ENCODE results near the gene SYNRG. TPM values are rescaled to one million over a fixed set of nuclear protein-coding genes. Genes with fewer than 3 reads are reported as not detected.
A peak's percentile ranks its signal among the peaks of the same experiment; 100 is the strongest.
"Not testable (repeated sequence)": the region's sequence is repeated elsewhere in the genome, so short reads cannot be mapped to it uniquely, and the experiment has no call there.

SYNRG gene
- total RNA-seq, 2 experiments from 2014 or later = 106 to 111 TPM

GRCh38 chr17:37520174-37520573 is 89.0 kb downstream of the SYNRG start:
- DNase-seq = no peak
- ChIA-PET CTCF (interaction anchor here (1.2 to 1.4 kb wide), 2 partner anchors 9 to 10 kb away, joined by 3 read pairs; no protein-coding TSS in a partner anchor), POLR2A (no interaction called here)
- peaks cover 27% of the 10 kb centered on the region for H3K4me1 Mint-ChIP-seq
- peaks cover 54% of the 10 kb centered on the region for H3K36me3 Mint-ChIP-seq (ENCODE audit: low read depth)
- H3K4me3 Mint-ChIP-seq = no peak overlapping the region
- no peak overlapping the region for H3K27ac Mint-ChIP-seq
- H3K9me3 Mint-ChIP-seq = no peaks in the 10 kb centered on the region
- H3K27me3 Mint-ChIP-seq = no peaks in the 10 kb centered on the region

DNA sequence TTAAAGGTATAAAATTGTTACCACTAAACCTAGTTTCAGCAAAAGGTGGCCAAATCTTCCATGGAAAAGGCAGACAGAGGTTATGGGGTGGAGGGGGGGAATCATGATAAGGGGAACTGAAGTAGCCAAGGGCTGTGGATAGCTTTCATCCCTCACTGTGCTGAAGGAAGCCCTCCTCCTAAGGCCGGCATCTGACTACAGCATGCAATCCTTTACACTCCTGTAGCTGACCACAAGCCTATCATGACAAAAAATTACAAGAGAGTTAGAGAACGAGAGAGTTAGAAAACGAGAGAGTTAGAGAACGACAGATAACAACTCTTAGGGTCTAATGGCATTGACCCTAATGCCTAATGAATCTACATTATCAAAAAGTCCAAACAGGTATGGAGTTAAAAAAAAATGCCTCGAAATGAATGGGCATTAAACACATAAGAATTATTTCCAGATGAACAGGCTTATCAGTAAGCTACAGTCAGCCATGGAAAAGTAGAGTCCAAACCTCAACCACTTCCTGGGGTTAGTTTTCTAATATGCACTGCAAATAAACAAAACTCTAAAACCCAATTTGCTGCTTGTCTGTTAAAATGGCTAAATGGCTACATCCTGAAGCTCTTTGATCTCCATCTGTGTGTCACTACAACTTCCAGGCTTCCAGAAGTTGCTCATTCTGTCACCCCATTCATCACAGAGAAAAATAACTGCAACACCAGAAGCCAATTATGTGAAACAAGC is 89.8 kb downstream of the SYNRG start:
- no peak overlapping the region for H3K27ac Mint-ChIP-seq
- no peaks in the 10 kb centered on the region for H3K27me3 Mint-ChIP-seq
- H3K36me3 Mint-ChIP-seq (ENCODE audit: low read depth) = peaks cover 50% of the 10 kb centered on the region
- H3K9me3 Mint-ChIP-seq = no peaks in the 10 kb centered on the region
- no peak overlapping the region for H3K4me3 Mint-ChIP-seq
- H3K4me1 Mint-ChIP-seq = peaks cover 23% of the 10 kb centered on the region
- DNase-seq = no peak
- CTCF ChIA-PET = interaction anchor here (0.6 to 1.4 kb wide), 3 partner anchors 9 to 11 kb away, joined by 3 read pairs; no protein-coding TSS in a partner anchor
- POLR2A ChIA-PET = no interaction called here

DNA sequence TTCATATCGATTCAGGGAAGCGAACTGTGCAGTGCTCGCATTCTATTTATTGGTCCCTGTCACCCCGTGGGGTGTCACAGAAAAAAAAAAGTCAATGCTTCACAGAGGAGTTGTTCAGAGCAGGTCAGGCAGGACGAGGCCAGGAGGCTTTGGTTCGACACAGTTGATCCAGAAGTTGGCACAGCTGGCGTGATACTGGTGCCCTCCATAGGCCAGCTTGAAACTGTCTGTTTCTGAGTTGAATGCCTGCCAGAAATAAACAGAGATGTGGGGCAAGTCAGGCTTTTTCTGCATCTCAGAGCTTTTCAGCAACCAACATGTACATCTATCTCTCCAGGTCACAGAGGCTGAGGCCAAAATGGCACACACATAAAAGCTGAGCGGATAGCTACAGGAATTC is 90.4 kb downstream of the SYNRG start:
- Mint-ChIP-seq H3K9me3 (no peaks in the 10 kb centered on the region), H3K4me3 (no peak overlapping the region), H3K27ac (no peak overlapping the region), H3K4me1 (peaks cover 20% of the 10 kb centered on the region), H3K27me3 (no peaks in the 10 kb centered on the region), H3K36me3 (ENCODE audit: low read depth) (peaks cover 47% of the 10 kb centered on the region)
- no peak for DNase-seq
- CTCF ChIA-PET = no interaction called here
- POLR2A ChIA-PET = no interaction called here

DNA sequence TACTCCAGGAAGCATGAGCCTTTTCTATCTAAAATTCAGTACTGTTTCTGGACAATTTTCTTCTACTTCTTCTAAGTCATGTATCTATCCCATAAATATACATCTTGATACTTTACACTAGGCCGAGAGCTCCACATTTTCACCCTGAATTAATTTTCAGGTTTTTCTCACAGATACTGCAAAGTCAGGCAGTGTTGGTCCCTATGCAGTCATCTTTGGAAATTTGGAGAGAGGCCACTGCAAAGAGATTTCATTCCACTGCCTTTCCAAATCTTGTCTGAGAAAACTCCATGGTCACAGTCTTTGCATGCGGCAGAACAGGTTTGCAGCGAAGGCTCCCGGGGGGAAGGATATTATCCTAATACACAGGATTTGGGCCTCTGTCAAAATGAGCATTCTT is 91.3 kb downstream of the SYNRG start:
- Mint-ChIP-seq H3K27ac (peak overlapping the region; percentile 33), H3K9me3 (no peaks in the 10 kb centered on the region), H3K4me1 (peaks cover 15% of the 10 kb centered on the region), H3K27me3 (no peaks in the 10 kb centered on the region), H3K36me3 (ENCODE audit: low read depth) (peaks cover 47% of the 10 kb centered on the region), H3K4me3 (no peak overlapping the region)
- CTCF ChIA-PET = no interaction called here
- no peak for DNase-seq
- POLR2A ChIA-PET = interaction anchor here (0.6 kb wide), 1 partner anchor 12 kb away, joined by 3 read pairs; no protein-coding TSS in a partner anchor

- Mint-ChIP-seq H3K27me3 (no peaks in the 10 kb centered on the region), H3K9me3 (no peaks in the 10 kb centered on the region), H3K27ac (no peak overlapping the region), H3K4me3 (no peak overlapping the region), H3K36me3 (ENCODE audit: low read depth) (peaks cover 42% of the 10 kb centered on the region), H3K4me1 (peaks cover 16% of the 10 kb centered on the region)
- ChIA-PET CTCF (interaction anchor here (0.6 kb wide), 2 partner anchors 39 to 261 kb away, joined by 4 to 5 read pairs; no protein-coding TSS in a partner anchor), POLR2A (interaction anchor here (0.6 kb wide), 1 partner anchor 10 kb away, joined by 4 read pairs; no protein-coding TSS in a partner anchor)
- DNase-seq = no peak
Observed at GRCh38 chr17:37516127-37516571, 93.1 kb downstream of the SYNRG start.

DNA sequence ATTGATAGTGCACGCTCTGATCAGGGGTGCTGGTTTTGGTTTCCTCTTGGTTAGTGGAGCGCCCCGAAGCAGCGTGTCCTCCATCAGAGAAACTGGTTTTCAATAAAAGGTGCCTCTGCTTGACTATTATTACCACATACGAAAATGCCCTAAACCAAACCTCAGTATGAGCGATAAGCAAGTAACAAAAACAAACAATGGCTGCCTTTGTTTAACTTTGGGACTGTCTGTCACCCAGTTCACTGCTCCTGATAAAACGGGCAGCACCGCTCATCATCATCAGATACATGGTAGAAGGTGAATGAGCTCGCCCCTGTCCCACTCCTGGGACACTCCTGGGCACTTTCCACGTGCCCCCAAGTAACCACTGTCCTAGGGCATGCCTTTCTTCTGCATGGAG is 95.5 kb downstream of the SYNRG start:
- Mint-ChIP-seq H3K27ac (no peak overlapping the region), H3K4me1 (peaks cover 7% of the 10 kb centered on the region), H3K9me3 (no peaks in the 10 kb centered on the region), H3K4me3 (no peak overlapping the region), H3K36me3 (ENCODE audit: low read depth) (peaks cover 24% of the 10 kb centered on the region), H3K27me3 (no peaks in the 10 kb centered on the region)
- no peak for DNase-seq
- CTCF ChIA-PET = no interaction called here
- POLR2A ChIA-PET = no interaction called here

DNA sequence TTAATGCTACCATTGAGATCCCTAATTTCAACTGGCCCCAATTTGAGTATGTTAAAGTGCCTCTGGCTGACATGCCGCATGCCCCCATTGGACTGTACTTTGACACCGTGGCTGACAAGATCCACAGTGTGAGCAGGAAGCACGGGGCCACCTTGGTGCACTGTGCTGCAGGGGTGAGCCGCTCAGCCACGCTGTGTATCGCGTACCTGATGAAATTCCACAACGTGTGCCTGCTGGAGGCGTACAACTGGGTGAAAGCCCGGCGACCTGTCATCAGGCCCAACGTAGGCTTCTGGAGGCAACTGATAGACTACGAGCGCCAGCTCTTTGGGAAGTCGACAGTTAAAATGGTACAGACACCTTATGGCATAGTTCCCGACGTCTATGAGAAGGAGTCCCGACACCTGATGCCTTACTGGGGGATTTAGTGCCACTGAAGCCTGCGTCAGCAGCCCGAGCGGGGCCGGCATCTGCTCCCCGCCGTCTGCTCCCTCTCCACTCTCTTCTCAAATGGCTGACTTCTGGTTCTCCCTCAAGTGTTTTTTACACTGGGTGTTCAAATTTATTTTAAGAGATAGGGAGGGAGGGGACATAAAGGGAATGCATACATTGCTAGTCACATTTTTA is 96.7 kb downstream of the SYNRG start:
- Mint-ChIP-seq H3K4me3 (no peak overlapping the region), H3K9me3 (no peaks in the 10 kb centered on the region), H3K27me3 (no peaks in the 10 kb centered on the region), H3K4me1 (peaks cover 7% of the 10 kb centered on the region), H3K36me3 (ENCODE audit: low read depth) (peaks cover 13% of the 10 kb centered on the region), H3K27ac (no peak overlapping the region)
- ChIA-PET CTCF (no interaction called here), POLR2A (no interaction called here)
- no peak for DNase-seq

- CTCF ChIA-PET = interaction anchor here (0.5 kb wide), 1 partner anchor 186 kb away, joined by 5 read pairs; no protein-coding TSS in a partner anchor
- H3K36me3 Mint-ChIP-seq (ENCODE audit: low read depth); DNase-seq; H3K27ac Mint-ChIP-seq; POLR2A ChIA-PET; H3K9me3 Mint-ChIP-seq; H3K4me3 Mint-ChIP-seq; H3K27me3 Mint-ChIP-seq; H3K4me1 Mint-ChIP-seq: not testable (repeated sequence)
Observed at GRCh38 chr17:37511642-37512041, 97.6 kb downstream of the SYNRG start.

- ChIA-PET POLR2A (no interaction called here), CTCF (interaction anchor here (1.3 kb wide), 1 partner anchor 10 kb away, joined by 3 read pairs; no protein-coding TSS in a partner anchor)
- Mint-ChIP-seq H3K9me3 (no peaks in the 10 kb centered on the region), H3K27me3 (no peaks in the 10 kb centered on the region), H3K27ac (no peak overlapping the region), H3K4me1 (peaks cover 13% of the 10 kb centered on the region), H3K36me3 (ENCODE audit: low read depth) (peaks cover 6% of the 10 kb centered on the region), H3K4me3 (no peak overlapping the region)
- no peak for DNase-seq
Observed at GRCh38 chr17:37510056-37510455, 99.2 kb downstream of the SYNRG start.

GRCh38 chr17:37507111-37507510 is 102.1 kb downstream of the SYNRG start:
- no peak overlapping the region for H3K27ac Mint-ChIP-seq
- H3K4me1 Mint-ChIP-seq = peaks cover 11% of the 10 kb centered on the region
- no peak overlapping the region for H3K4me3 Mint-ChIP-seq
- DNase-seq = no peak
- peaks cover 3% of the 10 kb centered on the region for H3K36me3 Mint-ChIP-seq (ENCODE audit: low read depth)
- H3K27me3 Mint-ChIP-seq = no peaks in the 10 kb centered on the region
- ChIA-PET CTCF (no interaction called here), POLR2A (interaction anchor here (0.6 kb wide), 1 partner anchor 9 kb away, joined by 4 read pairs; no protein-coding TSS in a partner anchor)
- H3K9me3 Mint-ChIP-seq = no peaks in the 10 kb centered on the region

DNA sequence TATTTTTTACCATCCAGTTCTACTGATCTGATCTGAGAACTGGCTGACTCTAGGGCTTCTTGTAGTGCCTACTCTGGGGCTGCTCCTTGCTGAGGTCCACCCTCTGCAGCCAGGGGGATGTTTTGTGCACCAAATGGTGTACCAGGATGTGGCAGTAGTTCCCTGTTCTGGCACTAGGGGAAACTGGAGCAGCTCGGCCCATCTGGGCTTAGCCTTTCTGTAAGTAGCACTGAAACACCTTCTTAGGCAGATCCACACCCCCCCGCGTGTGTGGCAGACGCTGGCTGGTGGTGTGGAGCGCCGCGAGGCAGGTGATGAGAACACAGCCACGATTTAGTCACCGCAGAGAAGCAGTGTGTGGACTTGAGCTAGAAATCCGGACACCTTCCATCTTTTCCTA is 102.5 kb downstream of the SYNRG start:
- Mint-ChIP-seq H3K36me3 (ENCODE audit: low read depth) (no peaks in the 10 kb centered on the region), H3K4me3 (no peak overlapping the region), H3K27me3 (no peaks in the 10 kb centered on the region), H3K9me3 (no peaks in the 10 kb centered on the region), H3K4me1 (peaks cover 11% of the 10 kb centered on the region), H3K27ac (no peak overlapping the region)
- DNase-seq = peak; percentile 28
- ChIA-PET CTCF (interaction anchor here (0.5 to 1.9 kb wide), 2 partner anchors 8 to 20 kb away, joined by 3 to 4 read pairs; no protein-coding TSS in a partner anchor), POLR2A (interaction anchor here (0.6 kb wide), 1 partner anchor 10 kb away, joined by 4 read pairs; no protein-coding TSS in a partner anchor)

DNA sequence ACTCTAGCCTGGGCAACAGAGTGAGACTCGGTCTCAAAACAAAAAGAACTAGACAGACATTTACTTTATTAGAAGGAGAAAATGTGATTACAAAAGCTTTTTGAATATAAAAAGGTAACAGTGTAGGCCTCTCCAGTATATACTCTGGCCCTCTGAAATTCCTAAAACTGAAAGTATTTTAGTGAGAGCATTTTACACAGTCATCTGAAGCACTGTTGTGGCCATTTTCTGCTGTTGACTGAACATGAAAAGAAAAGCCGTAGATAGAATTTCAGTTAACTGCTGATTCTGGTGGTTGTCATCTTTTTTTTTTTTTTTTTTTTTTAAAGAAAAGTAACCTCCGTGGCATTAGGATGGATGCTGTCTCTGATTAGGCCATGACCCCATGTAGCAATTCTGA is 103.9 kb downstream of the SYNRG start:
- no peaks in the 10 kb centered on the region for H3K27me3 Mint-ChIP-seq
- no peaks in the 10 kb centered on the region for H3K36me3 Mint-ChIP-seq (ENCODE audit: low read depth)
- H3K9me3 Mint-ChIP-seq = no peaks in the 10 kb centered on the region
- DNase-seq = no peak
- CTCF ChIA-PET = interaction anchor here (1.1 to 1.9 kb wide), 2 partner anchors 9 to 12 kb away, joined by 3 to 4 read pairs; no protein-coding TSS in a partner anchor
- H3K4me3 Mint-ChIP-seq = no peak overlapping the region
- H3K27ac Mint-ChIP-seq = peak overlapping the region; percentile 41
- POLR2A ChIA-PET = no interaction called here
- H3K4me1 Mint-ChIP-seq = peaks cover 7% of the 10 kb centered on the region

- Mint-ChIP-seq H3K27ac (no peak overlapping the region), H3K4me1 (peaks cover 7% of the 10 kb centered on the region), H3K9me3 (no peaks in the 10 kb centered on the region), H3K36me3 (ENCODE audit: low read depth) (no peaks in the 10 kb centered on the region), H3K27me3 (no peaks in the 10 kb centered on the region), H3K4me3 (no peak overlapping the region)
- POLR2A ChIA-PET = no interaction called here
- no peak for DNase-seq
- CTCF ChIA-PET = no interaction called here
Observed at GRCh38 chr17:37503148-37503547, 106.1 kb downstream of the SYNRG start.

Measured in activated CD4-positive, alpha-beta T cell treated with anti-CD3 and anti-CD28 coated beads, Interleukin-2, amount 10 ng/mL, durations not matched to agents 7 days and 5 days (primary cell).